Measurements from ENCODE around the gene ADI1. TPM values are rescaled to one million over a fixed set of nuclear protein-coding genes. Genes with fewer than 3 reads are reported as not detected.

ADI1 gene
- total RNA-seq, 1 donor from 2014 or later = 195 TPM

GRCh38 chr2:3557639-3558204, 38.4 kb upstream of the ADI1 start:
- no peak for DNase-seq
- intact Hi-C loops (cut with micrococcal nuclease) = no loop called here
- peaks cover 44% of the 10 kb centered on the region for H3K36me3 ChIP-seq
- peak overlapping the region; percentile 98 for H3K4me3 ChIP-seq
- peaks cover 26% of the 10 kb centered on the region for H3K4me1 ChIP-seq
- no peaks in the 10 kb centered on the region for H3K9me3 ChIP-seq (replicated peaks)
- no peaks in the 10 kb centered on the region for H3K27me3 ChIP-seq (ENCODE audit: low read depth)
- no peak for TF ChIP-seq CTCF (IDR thresholded peaks at IDR 0.05; ENCODE audit: borderline replicate concordance)
- H3K27ac ChIP-seq (replicated peaks) = peak overlapping the region; percentile 92

- Histone ChIP-seq H3K9me3 (replicated peaks) (no peaks in the 10 kb centered on the region), H3K27ac (replicated peaks) (no peak overlapping the region), H3K4me1 (peaks cover 22% of the 10 kb centered on the region), H3K27me3 (ENCODE audit: low read depth) (no peaks in the 10 kb centered on the region), H3K36me3 (peaks cover 74% of the 10 kb centered on the region), H3K4me3 (no peak overlapping the region)
- no peak for DNase-seq
- intact Hi-C loops (cut with micrococcal nuclease) = no loop called here
- no peak for TF ChIP-seq CTCF (IDR thresholded peaks at IDR 0.05; ENCODE audit: borderline replicate concordance)
These were observed 34.6 kb upstream of the ADI1 start for GRCh38 chr2:3553946-3554345.

- Histone ChIP-seq H3K36me3 (peaks cover 92% of the 10 kb centered on the region), H3K4me3 (no peak overlapping the region), H3K4me1 (peaks cover 8% of the 10 kb centered on the region), H3K27me3 (ENCODE audit: low read depth) (no peaks in the 10 kb centered on the region), H3K9me3 (replicated peaks) (no peaks in the 10 kb centered on the region), H3K27ac (replicated peaks) (no peak overlapping the region)
- intact Hi-C loops (cut with micrococcal nuclease) = no loop called here
- no peak for TF ChIP-seq CTCF (IDR thresholded peaks at IDR 0.05; ENCODE audit: borderline replicate concordance)
- no peak for DNase-seq
These were observed 28.6 kb upstream of the ADI1 start for GRCh38 chr2:3547915-3548314.

- no peak overlapping the region for H3K27ac ChIP-seq (replicated peaks)
- H3K4me1 ChIP-seq = peaks cover 13% of the 10 kb centered on the region
- no peaks in the 10 kb centered on the region for H3K9me3 ChIP-seq (replicated peaks)
- H3K27me3 ChIP-seq (ENCODE audit: low read depth) = no peaks in the 10 kb centered on the region
- no peak overlapping the region for H3K4me3 ChIP-seq
- intact Hi-C loops (cut with micrococcal nuclease) = no loop called here
- H3K36me3 ChIP-seq = peaks cover 87% of the 10 kb centered on the region
- no peak for TF ChIP-seq CTCF (IDR thresholded peaks at IDR 0.05; ENCODE audit: borderline replicate concordance)
- DNase-seq = no peak
These were observed 26.6 kb upstream of the ADI1 start for GRCh38 chr2:3545788-3546478.

GRCh38 chr2:3543023-3543683, 23.8 kb upstream of the ADI1 start:
- DNase-seq = no peak
- peak overlapping the region; percentile 80 for H3K27ac ChIP-seq (replicated peaks)
- H3K27me3 ChIP-seq (ENCODE audit: low read depth) = no peaks in the 10 kb centered on the region
- TF ChIP-seq CTCF (IDR thresholded peaks at IDR 0.05; ENCODE audit: borderline replicate concordance) = no peak
- H3K9me3 ChIP-seq (replicated peaks) = no peaks in the 10 kb centered on the region
- H3K4me1 ChIP-seq = peaks cover 13% of the 10 kb centered on the region
- H3K36me3 ChIP-seq = peaks cover 72% of the 10 kb centered on the region
- H3K4me3 ChIP-seq = no peak overlapping the region
- intact Hi-C loops (cut with micrococcal nuclease) = no loop called here

Data from left ventricle myocardium inferior (tissue), 1 donor.